NCI-H1417 treated with DMSO at 0.1 percent for 48 hours (cell line): ENCODE measurements around the gene SPRED2.

ENCODE experiments used
- DNase-seq: peaks from one replicate; lab custom pipeline; 2025; lab: John Stamatoyannopoulos, UW

Gene SPRED2, protein sequence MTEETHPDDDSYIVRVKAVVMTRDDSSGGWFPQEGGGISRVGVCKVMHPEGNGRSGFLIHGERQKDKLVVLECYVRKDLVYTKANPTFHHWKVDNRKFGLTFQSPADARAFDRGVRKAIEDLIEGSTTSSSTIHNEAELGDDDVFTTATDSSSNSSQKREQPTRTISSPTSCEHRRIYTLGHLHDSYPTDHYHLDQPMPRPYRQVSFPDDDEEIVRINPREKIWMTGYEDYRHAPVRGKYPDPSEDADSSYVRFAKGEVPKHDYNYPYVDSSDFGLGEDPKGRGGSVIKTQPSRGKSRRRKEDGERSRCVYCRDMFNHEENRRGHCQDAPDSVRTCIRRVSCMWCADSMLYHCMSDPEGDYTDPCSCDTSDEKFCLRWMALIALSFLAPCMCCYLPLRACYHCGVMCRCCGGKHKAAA

DNA sequence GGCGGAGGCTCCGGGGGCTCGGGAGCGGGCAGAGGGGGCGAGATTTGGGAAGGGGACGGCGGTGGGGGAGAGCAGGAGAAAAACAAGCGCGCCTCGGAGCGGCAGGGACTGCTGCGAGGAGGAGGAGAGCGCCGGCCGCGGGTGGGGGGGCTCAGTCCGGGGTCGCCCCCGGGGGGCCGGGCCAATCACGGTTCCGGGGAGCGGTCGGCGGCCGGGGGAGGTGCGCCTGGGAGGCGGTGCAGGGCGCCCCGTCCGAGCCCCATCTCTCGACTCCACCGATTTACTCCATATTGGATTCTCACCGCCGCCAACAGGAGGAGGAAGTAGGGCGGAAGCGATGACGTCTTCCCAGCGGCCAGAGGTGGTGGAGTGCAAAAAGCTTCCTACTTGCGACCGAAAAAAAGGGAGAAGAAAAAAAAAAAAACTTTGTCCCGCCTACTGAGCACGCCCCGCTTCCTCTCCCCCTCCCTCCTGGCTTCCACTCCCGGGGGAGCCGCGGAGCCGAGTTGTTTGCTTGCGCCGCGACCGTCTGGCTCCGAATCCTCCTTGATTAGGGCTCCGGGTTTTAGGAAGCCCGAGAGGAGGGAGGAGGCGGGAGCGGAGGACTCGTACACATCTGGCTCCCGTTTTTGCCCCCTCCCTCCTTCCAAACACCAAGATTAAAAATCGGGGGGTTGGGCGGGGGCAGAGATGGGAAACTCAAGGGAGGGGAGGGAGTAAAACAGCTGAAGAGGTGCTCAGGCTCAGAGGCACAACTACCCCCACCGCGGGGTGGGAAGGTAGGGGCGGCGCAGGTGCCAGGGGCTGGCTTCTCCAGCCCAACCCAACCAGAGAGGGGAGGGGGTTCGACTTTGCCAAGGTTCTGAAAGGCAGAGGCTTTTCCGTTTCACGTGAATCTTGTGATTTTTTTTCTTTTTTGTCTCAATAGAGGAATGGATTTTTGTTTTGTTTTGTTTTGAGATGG, at the start of gene SPRED2:
SPRED2 (minus strand) TSS at position 373 of the 964 bp plus-strand sequence. CDS start 612 bp downstream, outside the sequence.
- peak; percentile 75 for DNase-seq

DNA sequence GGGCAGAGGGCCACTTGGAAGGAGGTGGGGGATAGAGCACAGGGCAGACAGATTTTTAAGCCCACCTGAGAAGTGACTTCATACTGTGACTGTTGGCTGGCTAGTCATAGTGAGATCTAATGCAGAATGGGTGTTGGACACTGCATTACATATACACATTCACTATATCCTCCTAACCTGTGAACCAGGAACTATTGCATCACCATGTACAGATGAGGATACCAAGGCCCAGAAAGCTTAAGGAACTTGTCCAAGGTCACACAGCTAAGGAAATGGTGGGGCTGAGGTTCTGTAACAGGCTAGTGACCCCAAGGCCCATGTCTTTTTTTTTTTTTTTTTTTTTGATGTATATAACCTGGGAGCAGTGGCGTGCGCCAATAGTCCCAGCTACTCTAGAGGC, 49.6 kb upstream of the SPRED2 start:
- DNase-seq, result no peak

DNA sequence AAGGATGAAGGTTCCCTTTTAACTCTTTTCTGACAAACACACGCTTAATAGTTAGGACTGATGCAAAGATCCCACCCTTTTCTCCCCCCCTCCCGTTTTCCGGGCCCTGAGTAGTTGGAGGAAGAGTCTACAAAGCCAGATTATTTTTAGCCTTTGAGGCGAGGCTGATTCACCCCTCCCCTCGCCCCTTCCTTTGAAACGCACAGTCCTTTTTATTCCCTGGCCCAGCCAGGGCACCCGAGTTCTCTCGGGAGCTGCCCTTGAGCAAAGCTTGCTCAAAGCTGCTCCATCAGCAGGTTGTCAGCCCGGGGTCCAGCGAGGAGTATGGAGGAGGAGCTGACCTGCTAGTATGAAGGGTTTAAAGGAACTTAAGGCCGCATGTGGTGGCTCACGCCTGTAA, 47.1 kb upstream of the SPRED2 start:
- no peak for DNase-seq

DNA sequence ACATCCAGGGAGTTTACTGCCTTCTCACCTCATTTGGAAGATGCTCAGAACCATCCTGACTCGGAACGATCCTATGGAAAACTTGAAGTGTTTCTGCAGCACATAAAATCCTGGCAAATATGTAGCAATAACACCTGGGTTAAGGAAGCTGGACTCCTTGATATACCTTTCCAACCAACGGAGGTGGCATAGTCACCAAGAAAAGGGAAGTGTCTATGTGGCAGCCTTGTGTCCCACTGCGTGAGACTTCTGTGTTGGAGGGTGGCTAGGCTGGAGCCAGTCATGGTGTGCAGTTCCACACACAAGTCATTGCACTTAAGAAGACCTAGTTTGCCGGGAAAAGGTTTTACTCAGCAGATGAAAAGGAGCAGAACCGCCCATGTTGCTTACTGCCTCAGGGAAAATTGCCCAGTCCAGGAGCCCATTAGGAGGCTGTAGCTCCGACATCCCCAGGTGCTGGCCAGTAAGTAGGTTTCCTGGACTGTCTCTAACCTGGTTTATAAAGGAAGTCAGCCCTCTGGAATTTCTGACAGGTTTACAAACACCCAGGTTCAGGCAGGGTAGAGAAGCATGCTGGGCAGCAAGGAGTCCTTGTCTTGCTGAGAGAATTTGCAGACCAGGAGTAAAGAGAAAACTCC, 46.2 kb upstream of the SPRED2 start:
- DNase-seq, result no peak

GRCh38 chr2:65477590-65477989, 45.2 kb upstream of the SPRED2 start:
- DNase-seq, result no peak

- no peak for DNase-seq
These were observed 44.4 kb upstream of the SPRED2 start for GRCh38 chr2:65476778-65477177.

- no peak for DNase-seq
These were observed 42.6 kb upstream of the SPRED2 start for GRCh38 chr2:65475000-65475399.

DNA sequence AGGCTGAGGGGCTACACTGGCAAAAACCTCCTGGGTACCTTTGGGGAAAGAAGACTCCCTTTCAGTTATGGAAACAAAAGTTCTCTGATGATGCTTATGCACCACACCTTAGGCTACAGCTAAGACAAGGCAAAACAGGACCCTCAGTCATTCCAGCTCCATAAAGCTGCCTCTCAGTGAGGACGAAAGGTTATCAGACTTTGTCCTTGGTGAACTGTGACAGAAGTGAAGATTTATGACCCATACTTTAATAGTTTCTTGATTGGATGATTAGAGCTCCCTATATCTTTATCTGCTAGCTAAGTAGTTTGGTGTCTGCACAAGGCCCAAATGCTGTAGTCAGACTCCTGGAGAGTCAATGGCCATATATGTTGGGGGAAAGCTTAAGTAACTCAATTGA, 40.6 kb upstream of the SPRED2 start:
- DNase-seq, result no peak

GRCh38 chr2:65471409-65471808, 39.0 kb upstream of the SPRED2 start:
- DNase-seq, result no peak

GRCh38 chr2:65466551-65466950, 34.2 kb upstream of the SPRED2 start:
- DNase-seq, result no peak

DNA sequence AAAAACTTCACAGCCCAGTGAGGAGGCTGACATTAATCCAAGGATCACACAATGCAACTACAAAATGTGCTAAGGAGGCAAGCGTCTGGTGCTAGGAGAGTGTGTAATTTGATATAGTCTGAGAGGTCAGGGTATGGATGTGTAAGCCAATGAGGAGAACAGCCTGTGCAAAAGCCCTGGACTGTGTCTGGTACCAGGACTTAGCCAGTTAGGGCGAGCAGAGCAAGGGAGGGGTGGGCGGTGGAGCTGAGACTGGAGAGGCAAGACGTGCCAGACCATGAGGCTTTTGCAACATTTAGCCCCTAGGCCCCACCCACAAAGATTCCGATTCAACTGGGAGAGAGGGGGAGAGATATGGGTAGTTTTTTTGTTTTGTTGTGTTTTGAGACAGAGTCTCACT, 33.5 kb upstream of the SPRED2 start:
- no peak for DNase-seq

GRCh38 chr2:65465124-65465523, 32.7 kb upstream of the SPRED2 start:
- no peak for DNase-seq

GRCh38 chr2:65464604-65465003, 32.2 kb upstream of the SPRED2 start:
- DNase-seq, result no peak

DNA sequence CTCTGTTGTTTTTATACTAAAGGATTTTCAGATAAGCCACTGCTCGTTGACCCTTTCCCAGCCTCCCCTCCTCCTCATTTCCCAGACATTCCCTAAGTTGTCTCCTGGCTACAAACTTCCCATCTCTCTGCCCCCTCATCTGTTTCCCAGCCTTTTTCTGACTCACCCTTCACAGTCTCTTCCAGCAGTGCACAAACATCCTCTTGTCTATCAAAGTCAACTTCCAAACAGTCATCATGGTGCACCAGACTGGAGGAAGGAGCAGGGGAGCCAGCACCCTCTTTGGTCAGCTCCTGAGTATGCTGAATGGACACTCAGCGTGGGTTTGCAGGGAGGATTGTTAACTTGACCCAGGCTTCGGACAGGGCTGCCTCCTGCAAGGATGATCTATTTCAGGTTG, 26.6 kb upstream of the SPRED2 start:
- no peak for DNase-seq

GRCh38 chr2:65456886-65457285, 24.5 kb upstream of the SPRED2 start:
- no peak for DNase-seq

GRCh38 chr2:65456064-65456463, 23.7 kb upstream of the SPRED2 start:
- no peak for DNase-seq

DNA sequence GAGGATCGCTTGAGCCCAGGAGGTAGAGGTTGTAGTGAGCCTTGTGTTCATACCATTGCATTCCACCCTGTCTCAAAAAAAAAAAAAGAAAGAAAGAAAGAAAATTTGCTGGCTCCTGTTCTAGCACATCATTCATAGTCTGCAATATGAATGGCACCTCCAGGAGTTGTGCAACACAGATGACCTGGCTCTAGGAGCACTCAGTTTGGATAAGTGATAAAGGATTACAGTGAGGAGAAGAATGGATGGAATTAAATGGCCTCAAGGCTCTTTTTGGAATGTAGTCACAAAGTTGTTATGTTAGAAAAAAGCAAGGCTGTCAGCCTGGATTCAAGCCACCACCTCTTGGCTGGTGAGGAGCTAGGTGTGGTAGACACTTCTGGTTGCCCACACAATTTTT, 21.5 kb upstream of the SPRED2 start:
- no peak for DNase-seq

DNA sequence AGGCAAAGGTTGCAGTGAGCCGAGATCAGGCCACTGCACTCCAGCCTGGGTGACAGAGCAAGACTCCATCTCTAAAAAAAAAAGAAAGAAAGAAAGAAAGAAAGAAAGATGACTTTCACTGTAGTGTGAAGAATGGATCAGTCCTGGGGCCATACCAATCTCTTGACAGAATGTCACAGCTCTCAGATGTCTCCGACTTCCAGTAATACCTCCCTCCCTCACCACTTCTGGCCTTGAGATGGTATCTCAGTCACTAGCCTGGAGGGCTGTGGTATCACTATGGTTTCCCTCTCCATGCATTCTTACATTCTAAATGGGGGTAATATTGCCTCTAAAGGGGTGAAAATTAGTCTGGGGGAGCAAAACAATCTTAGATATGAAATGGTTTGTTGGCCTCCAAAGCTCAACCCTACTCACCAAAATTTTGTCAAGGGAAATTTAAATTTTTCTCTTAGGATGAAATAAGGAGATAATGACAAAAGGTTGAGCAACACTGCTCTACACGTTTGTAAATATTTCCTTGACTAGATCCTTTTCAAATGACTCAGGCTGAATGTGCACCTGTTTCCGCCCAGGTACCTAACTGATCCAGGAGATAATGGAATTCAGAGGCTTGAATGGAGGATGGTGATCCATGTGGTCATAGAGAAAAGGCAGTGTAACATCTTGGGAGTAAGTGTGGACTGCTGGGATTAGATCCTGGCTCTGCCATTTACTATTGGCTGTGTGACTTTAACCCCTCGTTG, 19.9 kb upstream of the SPRED2 start:
- DNase-seq, result no peak

DNA sequence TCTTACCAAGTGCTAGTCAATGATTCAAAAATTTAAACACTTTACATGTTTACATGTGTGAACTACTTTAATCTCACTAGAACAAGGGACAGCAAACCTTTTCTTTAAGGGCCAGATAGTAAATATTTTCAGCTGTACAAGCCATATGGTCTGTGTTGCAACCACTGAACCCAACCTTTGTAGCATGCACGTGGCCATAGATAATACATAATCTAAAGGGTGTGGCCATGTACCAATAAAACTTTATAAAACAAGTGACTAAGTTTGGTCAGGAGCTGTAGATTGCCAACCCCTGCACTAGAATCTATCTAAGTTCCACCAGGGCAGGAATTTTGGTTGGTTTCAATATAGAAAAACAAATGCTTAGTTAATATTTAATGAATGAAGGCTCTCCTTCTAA, 18.4 kb upstream of the SPRED2 start:
- no peak for DNase-seq

- DNase-seq, result no peak
These were observed 18.0 kb upstream of the SPRED2 start for GRCh38 chr2:65450393-65450792.

DNA sequence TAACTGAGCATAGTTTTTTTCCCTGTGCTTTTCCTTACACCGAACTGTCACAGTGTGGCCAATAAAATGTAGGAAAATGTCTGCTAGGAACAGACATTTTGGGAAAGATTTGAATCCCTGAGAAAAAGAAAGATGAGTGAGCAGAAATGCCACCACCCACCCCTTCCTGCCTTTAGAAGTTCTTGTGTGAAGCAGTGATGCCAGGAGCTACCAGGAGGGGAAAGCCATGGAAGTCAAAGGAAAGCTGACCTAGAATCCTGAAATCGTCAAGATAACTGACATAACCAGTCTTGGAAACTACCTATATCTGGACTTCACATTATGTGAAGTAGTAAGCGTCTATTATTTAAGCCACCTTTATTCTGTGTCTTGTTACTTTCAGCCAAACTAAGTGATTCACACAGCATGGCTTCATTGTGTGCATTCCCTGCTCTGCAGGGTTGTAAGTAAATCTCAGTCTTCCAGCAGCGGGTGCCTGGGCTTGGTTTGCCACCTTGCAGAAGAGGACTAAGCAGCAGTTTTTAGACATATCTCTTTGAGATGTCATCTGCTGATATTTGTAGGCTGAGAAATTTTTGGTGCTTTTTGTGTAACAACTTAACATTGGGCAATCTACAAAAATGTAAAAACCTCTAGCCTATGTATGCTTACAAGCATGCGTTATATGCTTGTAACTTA, 11.2 kb upstream of the SPRED2 start:
- no peak for DNase-seq
